HEK293 (cell line): ENCODE results near the gene RABIF.

Source experiments
- HOXD13 ChIP-seq: sonication (generic); formaldehyde crosslinking; IDR thresholded peaks from 2 replicates; pipeline ENCODE4 v1.8.0; 2022; ENCODE audit warnings: missing genetic modification reagents, borderline replicate concordance
- KLF10 ChIP-seq: fragments of 450-650 bp; IDR thresholded peaks from 2 replicates; pipeline ENCODE4 v1.5.1; 2018; ENCODE audit warnings: missing biosample characterization, mild to moderate bottlenecking, missing genetic modification characterization
- PRDM2 ChIP-seq: fragments of 450-650 bp; formaldehyde crosslinking; IDR thresholded peaks from 2 replicates; pipeline ENCODE4 v1.5.1; 2016; ENCODE audit warnings: missing biosample characterization, missing genetic modification characterization, borderline replicate concordance
- WT1 ChIP-seq: fragments of 450-650 bp; formaldehyde crosslinking; IDR thresholded peaks from 2 replicates; pipeline ENCODE4 v1.5.1; 2016; ENCODE audit warnings: missing biosample characterization, missing genetic modification characterization
- ZBTB6 ChIP-seq: fragments of 450-650 bp; formaldehyde crosslinking; IDR thresholded peaks from 2 replicates; pipeline ENCODE4 v1.5.1; 2017; ENCODE audit warnings: missing biosample characterization, missing genetic modification characterization
- ZIC2 ChIP-seq: fragments of 450-650 bp; formaldehyde crosslinking; IDR thresholded peaks from 2 replicates; pipeline ENCODE4 v1.5.1; 2016; ENCODE audit warnings: missing biosample characterization, missing genetic modification characterization
- ZNF202 ChIP-seq: fragments of 450-650 bp; formaldehyde crosslinking; IDR thresholded peaks from 2 replicates; pipeline ENCODE4 v1.5.1; 2016; ENCODE audit warnings: missing biosample characterization, missing genetic modification characterization, borderline replicate concordance
- ZNF280D ChIP-seq: fragments of 450-650 bp; formaldehyde crosslinking; IDR thresholded peaks from 2 replicates; pipeline ENCODE4 v1.5.1; 2016; ENCODE audit warnings: missing biosample characterization, missing genetic modification characterization
- ZNF335 ChIP-seq: fragments of 450-650 bp; formaldehyde crosslinking; conservative IDR thresholded peaks from 2 replicates; pipeline ENCODE4 v1.5.1; 2016; ENCODE audit warnings: missing biosample characterization, missing genetic modification characterization
- ZNF473 ChIP-seq: fragments of 450-650 bp; formaldehyde crosslinking; IDR thresholded peaks from 2 replicates; pipeline ENCODE4 v1.5.1; 2017; ENCODE audit warnings: missing biosample characterization, missing genetic modification characterization
- ZNF518A ChIP-seq: fragments of 450-650 bp; formaldehyde crosslinking; conservative IDR thresholded peaks from 2 replicates; pipeline ENCODE4 v1.5.1; 2016; ENCODE audit warnings: low read depth, missing biosample characterization, missing genetic modification characterization
- ZNF548 ChIP-seq: fragments of 450-650 bp; formaldehyde crosslinking; IDR thresholded peaks from 2 replicates; pipeline ENCODE4 v1.5.1; 2016; ENCODE audit warnings: missing biosample characterization, missing genetic modification characterization
- ZNF561 ChIP-seq: fragments of 450-650 bp; IDR thresholded peaks from 2 replicates; pipeline ENCODE4 v1.5.1; 2018; ENCODE audit warnings: missing biosample characterization, missing genetic modification characterization, borderline replicate concordance
- ZNF596 ChIP-seq: fragments of 450-650 bp; IDR thresholded peaks from 2 replicates; pipeline ENCODE4 v1.5.0; 2018; ENCODE audit warnings: missing biosample characterization, mild to moderate bottlenecking, missing genetic modification characterization, moderate library complexity
- ZNF654 ChIP-seq: fragments of 450-650 bp; formaldehyde crosslinking; IDR thresholded peaks from 2 replicates; pipeline ENCODE4 v1.5.1; 2016; ENCODE audit warnings: low read depth, missing biosample characterization, missing genetic modification characterization
- ZNF660 ChIP-seq: fragments of 450-650 bp; IDR thresholded peaks from 2 replicates; pipeline ENCODE4 v1.5.1; 2018; ENCODE audit warnings: missing biosample characterization, mild to moderate bottlenecking, missing genetic modification characterization
- ZNF692 ChIP-seq: fragments of 450-650 bp; formaldehyde crosslinking; IDR thresholded peaks from 2 replicates; pipeline ENCODE4 v1.5.1; 2016; ENCODE audit warnings: missing biosample characterization, missing genetic modification characterization
- ZNF747 ChIP-seq: fragments of 450-650 bp; formaldehyde crosslinking; IDR thresholded peaks from 2 replicates; pipeline ENCODE4 v1.5.1; 2016; ENCODE audit warnings: missing biosample characterization, missing genetic modification characterization
- ZSCAN18 ChIP-seq: fragments of 450-650 bp; formaldehyde crosslinking; IDR thresholded peaks from 2 replicates; pipeline ENCODE4 v1.5.1; 2016; ENCODE audit warnings: missing biosample characterization, missing genetic modification characterization

The RABIF gene

GRCh38 chr1:202888531-202889360 lies at the start of gene RABIF (continued):
- TF ChIP-seq ZNF280D (tag by site-specific recombination) (no peak), HOXD13 (CRISPR knock-in tag) (no peak), ZNF596 (tag by site-specific recombination) (peak; percentile 39; the same call in 1 of the 2 replicates), ZNF747 (tag by site-specific recombination) (no peak), ZNF473 (no peak), ZBTB6 (tag by site-specific recombination) (peak; percentile 87), ZNF654 (tag by site-specific recombination) (no peak), ZNF335 (peak; percentile 75), PRDM2 (tag by site-specific recombination) (no peak), ZIC2 (tag by site-specific recombination) (0 out of 2 replicates have a peak, but pooled peaks have one; percentile 3), ZNF202 (no peak), ZNF660 (tag by site-specific recombination) (peak; percentile 94; the same call in 1 of the 2 replicates), WT1 (tag by site-specific recombination) (peak; percentile 24), ZNF518A (tag by site-specific recombination) (0 out of 2 replicates have a peak, but pooled peaks have one; percentile 23), ZSCAN18 (tag by site-specific recombination) (no peak), ZNF692 (peak; percentile 65), KLF10 (peak; percentile 73), ZNF548 (tag by site-specific recombination) (no peak), ZNF561 (tag by site-specific recombination) (peak; percentile 64; the same call in 1 of the 2 replicates)
